SK-N-MC (cell line): ENCODE data around the gene STX16.

Source experiments
- DNase-seq: peaks from one replicate; pipeline ENCODE4 v3.0.0-alpha.2; 2011; ENCODE audit warnings: low read depth, low spot score
- H3K27ac ChIP-seq: fragments of 200-600 bp; sonication (generic); 2 replicates; pipeline ENCODE4 v1.5.1; 2016; ENCODE audit warnings: mixed run types
- H3K36me3 ChIP-seq: fragments of 200-600 bp; sonication (generic); 2 replicates; pipeline ENCODE4 v1.6.1; 2017; ENCODE audit warnings: antibody characterized with exemption, low read length, mixed read lengths; ENCODE audit not compliant: insufficient read depth
- H3K4me3 ChIP-seq: fragments of 200-600 bp; sonication (generic); 2 replicates; pipeline ENCODE4 v1.5.1; 2016
- H3K9ac ChIP-seq: fragments of 200-600 bp; sonication (generic); 2 replicates; pipeline ENCODE4 v1.8.0; 2017; ENCODE audit warnings: mixed run types, mixed read lengths; ENCODE audit not compliant: insufficient read length
- H3K9me3 ChIP-seq: fragments of 200-600 bp; sonication (generic); 2 replicates; pipeline ENCODE4 v1.6.1; 2017; ENCODE audit warnings: low read depth, mild to moderate bottlenecking, antibody characterized with exemption, low read length, moderate library complexity, mixed read lengths
- EZH2 ChIP-seq: fragments of 200-600 bp; sonication (generic); IDR thresholded peaks from one replicate; pipeline ENCODE4 v1.6.1; 2017; ENCODE audit warnings: antibody characterized with exemption
- FOXP2 ChIP-seq: optimal IDR thresholded peaks from 2 replicates; pipeline ENCODE3; 2011; ENCODE audit warnings: mild to moderate bottlenecking, moderate library complexity; ENCODE audit not compliant: insufficient read depth; ENCODE audit errors: extremely low read length, control extremely low read depth
- POLR2AphosphoS5 ChIP-seq: IDR thresholded peaks from 2 replicates; pipeline ENCODE4 v1.6.1; 2012; ENCODE audit warnings: mild to moderate bottlenecking, low read depth, low read length, borderline replicate concordance

The STX16 gene

DNA sequence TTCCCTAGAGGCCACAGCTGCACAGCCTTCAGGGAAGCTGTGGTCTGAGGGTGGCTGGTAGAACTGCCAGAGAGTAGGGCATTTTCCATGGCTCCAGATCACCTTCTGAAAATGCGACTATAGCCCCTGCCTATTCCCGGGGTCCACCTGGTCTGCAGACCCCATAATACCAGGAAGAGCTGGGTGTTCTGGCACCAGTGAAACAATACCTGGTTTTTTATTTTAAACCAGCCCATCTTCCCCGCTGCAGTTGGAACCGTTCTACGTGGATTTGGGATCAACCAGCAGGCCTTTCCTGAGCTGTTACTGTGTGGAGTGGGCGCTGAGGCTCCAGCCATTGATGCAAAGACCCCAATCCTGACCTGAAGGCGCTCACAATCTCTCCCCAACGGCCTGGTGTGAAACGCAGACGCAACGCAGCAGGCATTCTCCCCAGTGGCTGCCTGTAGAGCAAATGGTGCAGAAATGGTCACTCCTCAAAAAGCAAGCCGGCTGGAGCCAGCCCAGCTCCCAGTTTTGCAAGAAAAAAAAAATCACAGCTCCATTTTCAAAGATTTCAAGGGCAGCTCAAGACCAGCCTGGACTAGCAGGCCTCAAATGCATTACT lies 52.8 kb downstream of the STX16 start:
- Histone ChIP-seq H3K9ac (no peak overlapping the region), H3K4me3 (no peak overlapping the region), H3K36me3 (peaks cover 3% of the 10 kb centered on the region; the same call in 1 of the 2 replicates), H3K27ac (no peak overlapping the region), H3K9me3 (no peaks in the 10 kb centered on the region)
- TF ChIP-seq FOXP2 = no peak
- DNase-seq = no peak

DNA sequence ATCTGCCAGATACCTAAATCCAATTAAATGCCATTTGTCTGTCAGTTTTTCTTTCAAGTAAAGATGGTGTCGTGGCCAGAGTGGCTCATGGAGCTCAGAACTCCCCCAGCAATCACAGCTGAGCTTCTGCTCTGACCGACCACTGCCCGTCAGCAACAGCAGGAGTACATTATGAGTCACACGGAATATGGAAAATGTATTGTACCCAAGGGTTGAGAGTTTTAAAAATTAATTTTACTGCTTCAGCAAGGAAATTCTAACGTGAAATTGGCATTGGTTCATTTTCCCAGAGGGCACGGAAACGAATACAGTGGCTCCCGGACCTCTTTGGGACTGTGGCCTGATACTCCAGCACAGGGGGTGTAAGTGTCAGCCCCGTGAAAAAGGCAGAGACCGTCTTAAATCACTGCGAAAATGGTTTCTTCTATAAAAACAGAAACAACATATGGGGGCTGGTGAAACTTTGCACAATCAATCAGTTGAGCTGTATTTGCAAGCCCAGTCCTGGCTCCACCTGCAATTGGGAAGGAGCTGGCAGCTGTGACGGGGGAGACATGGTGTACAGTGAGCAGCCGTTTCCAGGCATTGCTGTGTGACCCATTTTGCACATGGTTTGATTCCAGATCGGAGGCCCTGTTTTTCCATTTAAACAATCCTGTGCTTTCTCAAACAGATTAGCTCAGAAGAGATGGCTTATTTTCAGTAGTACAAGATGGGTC lies 54.3 kb downstream of the STX16 start:
- H3K9me3 ChIP-seq = no peaks in the 10 kb centered on the region
- H3K27ac ChIP-seq = no peak overlapping the region
- no peak overlapping the region for H3K9ac ChIP-seq
- no peak for DNase-seq
- TF ChIP-seq FOXP2 = no peak
- no peak for TF ChIP-seq EZH2
- no peak for TF ChIP-seq POLR2AphosphoS5
- peaks cover 3% of the 10 kb centered on the region; the same call in 1 of the 2 replicates for H3K36me3 ChIP-seq
- H3K4me3 ChIP-seq = no peak overlapping the region

DNA sequence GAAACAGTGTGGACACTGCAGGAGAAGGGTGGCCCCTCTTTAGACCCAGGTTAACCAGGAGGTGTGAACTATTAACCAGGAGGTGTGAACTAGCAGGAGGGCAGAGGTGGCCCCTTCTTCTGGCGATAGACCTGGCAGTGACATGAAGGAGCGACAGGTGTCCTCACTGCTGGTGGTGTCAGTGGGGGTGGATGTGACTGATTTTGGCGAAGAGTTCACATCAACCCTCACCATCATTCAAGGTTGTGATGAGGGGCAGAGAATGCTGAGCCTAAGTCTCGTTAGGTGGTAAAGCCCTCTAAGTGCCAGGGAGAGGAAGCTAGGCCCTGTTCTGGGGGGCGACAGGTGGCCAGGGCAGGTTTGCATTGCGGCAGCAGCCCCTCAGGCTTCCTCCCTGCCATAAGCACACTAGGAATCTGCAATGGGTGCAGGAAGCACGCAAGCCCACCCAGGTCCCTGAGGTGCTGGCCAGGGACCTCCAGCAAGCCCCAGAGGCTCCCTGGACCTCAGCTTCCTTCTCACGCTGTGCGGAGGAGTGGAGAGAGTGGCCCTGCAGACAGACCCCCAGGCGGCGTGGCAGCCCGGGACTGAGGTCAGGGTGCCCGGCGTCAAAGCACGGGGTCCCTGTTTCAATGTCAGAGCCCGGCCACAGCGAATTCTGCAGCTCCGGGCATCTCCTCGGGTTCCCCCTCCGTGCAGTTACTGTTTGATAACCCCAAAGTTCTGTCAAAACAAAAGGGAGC lies 55.2 kb downstream of the STX16 start:
- Histone ChIP-seq H3K9me3 (no peaks in the 10 kb centered on the region), H3K36me3 (peaks cover 3% of the 10 kb centered on the region; the same call in 1 of the 2 replicates), H3K9ac (no peak overlapping the region), H3K27ac (no peak overlapping the region), H3K4me3 (no peak overlapping the region)
- TF ChIP-seq POLR2AphosphoS5 (no peak), FOXP2 (no peak), EZH2 (no peak)
- DNase-seq = no peak

GRCh38 chr20:58706975-58707681 lies 56.0 kb downstream of the STX16 start:
- H3K9me3 ChIP-seq = no peaks in the 10 kb centered on the region
- no peak for DNase-seq
- H3K36me3 ChIP-seq = peaks cover 3% of the 10 kb centered on the region; the same call in 1 of the 2 replicates
- H3K27ac ChIP-seq = no peak overlapping the region
- H3K4me3 ChIP-seq = no peak overlapping the region
- TF ChIP-seq POLR2AphosphoS5 (no peak), FOXP2 (no peak), EZH2 (no peak)
- H3K9ac ChIP-seq = no peak overlapping the region

GRCh38 chr20:58707770-58708169 lies 56.7 kb downstream of the STX16 start:
- DNase-seq = no peak
- H3K27ac ChIP-seq = no peak overlapping the region

DNA sequence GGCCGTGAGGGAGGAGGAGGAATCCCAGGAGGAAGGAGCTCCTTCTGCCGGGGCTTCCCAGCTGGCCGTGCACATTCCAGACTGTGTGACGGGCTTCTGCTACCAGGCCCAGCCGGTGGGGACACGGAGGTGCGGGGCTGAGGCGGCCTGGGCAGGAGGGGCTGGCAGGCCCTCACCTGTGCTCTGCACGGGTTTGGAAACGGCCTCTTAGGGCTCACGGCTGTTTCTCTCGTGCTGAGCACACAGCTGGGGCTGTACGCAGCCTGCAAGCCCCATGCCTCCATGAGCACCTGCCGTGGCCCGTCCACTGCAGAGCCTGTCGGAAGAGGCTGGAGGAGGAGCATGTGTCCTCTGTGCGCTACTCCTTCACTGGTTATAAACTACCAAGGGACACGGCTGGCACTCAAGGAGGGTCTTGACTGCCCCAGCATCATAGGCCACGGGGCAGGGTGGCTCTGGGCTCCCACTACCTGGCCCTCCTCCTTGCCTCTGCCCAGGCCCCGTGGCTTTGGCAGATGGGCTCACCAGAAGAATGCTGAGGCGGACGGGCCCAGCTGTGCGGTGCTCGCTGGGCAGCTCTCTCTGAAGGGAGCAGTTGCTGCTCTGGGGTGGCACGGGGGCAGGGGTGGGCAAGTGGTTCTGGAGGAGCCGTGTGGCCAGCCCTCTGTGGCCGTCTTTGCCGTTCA lies 57.3 kb downstream of the STX16 start:
- Histone ChIP-seq H3K27ac (no peak overlapping the region), H3K36me3 (peaks cover under 1% of the 10 kb centered on the region; the same call in 1 of the 2 replicates), H3K9ac (no peak overlapping the region), H3K4me3 (no peak overlapping the region), H3K9me3 (no peaks in the 10 kb centered on the region)
- TF ChIP-seq POLR2AphosphoS5 = no peak
- TF ChIP-seq FOXP2 = no peak
- TF ChIP-seq EZH2 = no peak
- no peak for DNase-seq

More at GRCh38 chr20:58707770-58708169, 56.7 kb downstream of the STX16 start:
- Histone ChIP-seq H3K36me3 (peaks cover 3% of the 10 kb centered on the region; the same call in 1 of the 2 replicates), H3K4me3 (no peak overlapping the region), H3K9me3 (no peaks in the 10 kb centered on the region), H3K9ac (no peak overlapping the region)
- no peak for TF ChIP-seq FOXP2
- TF ChIP-seq EZH2 = no peak
- TF ChIP-seq POLR2AphosphoS5 = no peak

- Histone ChIP-seq H3K27ac (no peak overlapping the region), H3K9ac (no peak overlapping the region), H3K36me3 (no peaks in the 10 kb centered on the region), H3K4me3 (no peak overlapping the region), H3K9me3 (no peaks in the 10 kb centered on the region)
- no peak for DNase-seq
- TF ChIP-seq POLR2AphosphoS5 = no peak
- no peak for TF ChIP-seq EZH2
- TF ChIP-seq FOXP2 = no peak
These were observed 58.1 kb downstream of the STX16 start for GRCh38 chr20:58709013-58709702.
